B cell (primary cell): Measurements from ENCODE around the gene COL25A1. TPM values are rescaled to one million over a fixed set of nuclear protein-coding genes. Genes with fewer than 3 reads are reported as not detected.

Experiments
- ATAC-seq: fragments of 200-7000 bp; cut with Tn5 transposase; one replicate; pipeline ENCODE4 v1.10.0; 2021; ENCODE audit warnings: low read depth, mild to moderate bottlenecking, moderate number of reproducible peaks, moderate library complexity
- CTCF ChIA-PET: fragments of 350-600 bp; sonication (Branson Sonifier 250); formaldehyde crosslinking; loops from one replicate; lab custom pipeline; 2021; ENCODE audit warnings: antibody characterized with exemption, inconsistent platforms; lab: Charles Lee
- POLR2A ChIA-PET: fragments of 350-600 bp; sonication (Branson Sonifier 250); formaldehyde crosslinking; loops from one replicate; lab custom pipeline; 2021; ENCODE audit warnings: antibody characterized with exemption; lab: Charles Lee
- DNase-seq: peaks from one replicate; pipeline ENCODE4 v3.0.0; 2013
- H2AFZ ChIP-seq: 2 replicates; pipeline ENCODE4 v1.6.1; 2012; ENCODE audit warnings: mild to moderate bottlenecking, low read depth, low read length; ENCODE audit not compliant: insufficient read depth, poor library complexity, severe bottlenecking
- H3K27ac ChIP-seq, 2 donors: 1 replicate in 1 of 2; 2 replicates in 1 of 2; pipeline ENCODE4 v1.5.1; 2012 to 2013; ENCODE audit warnings: low read length in 2 of 2, mild to moderate bottlenecking in 2 of 2, moderate library complexity in 1 of 2
- H3K27me3 ChIP-seq, 4 experiments: fragments of 200-600 bp in 1 of 4; sonication (generic) in 1 of 4; replicated peaks in 1 of 4; 1 replicate in 2 of 4; 2 replicates in 2 of 4; pipeline versions ENCODE4 v1.6.1 to v1.7.0; 2013 to 2016; ENCODE audit warnings: low read length in 3 of 4, mild to moderate bottlenecking in 2 of 4, mixed read lengths in 1 of 4, moderate library complexity in 1 of 4; ENCODE audit not compliant: insufficient read depth in 4 of 4, control insufficient read depth in 3 of 4; ENCODE audit errors: control extremely low read depth in 1 of 4
- H3K36me3 ChIP-seq, 2 experiments: replicated peaks in 1 of 2; 1 replicate in 1 of 2; 2 replicates in 1 of 2; pipeline versions ENCODE4 v1.6.1 to v1.7.1; 2013; ENCODE audit warnings: low read length in 1 of 2; ENCODE audit not compliant: insufficient read depth in 2 of 2, control insufficient read depth in 1 of 2; ENCODE audit errors: control extremely low read depth in 1 of 2, extremely low read depth in 1 of 2
- H3K4me1 ChIP-seq, 2 donors: fragments of 200-600 bp in 1 of 2; sonication (generic) in 1 of 2; 1 replicate in 1 of 2; 2 replicates in 1 of 2; pipeline versions ENCODE4 v1.5.1 to v1.6.1; 2013 to 2017; ENCODE audit warnings: low read length in 2 of 2; ENCODE audit not compliant: control insufficient read depth in 2 of 2, insufficient read depth in 2 of 2
- H3K4me2 ChIP-seq: replicated peaks from 2 replicates; pipeline ENCODE3; 2012; ENCODE audit warnings: mild to moderate bottlenecking, low read depth, low read length; ENCODE audit not compliant: poor library complexity, severe bottlenecking
- H3K4me3 ChIP-seq, 5 experiments: fragments of 200-600 bp in 1 of 5; sonication (generic) in 1 of 5; 1 replicate in 3 of 5; 2 replicates in 2 of 5; pipeline versions ENCODE4 v1.5.1 to v1.7.0; 2011 to 2016; ENCODE audit warnings: low read length in 4 of 5, mild to moderate bottlenecking in 4 of 5, low read depth in 2 of 5, control low read depth in 1 of 5, moderate library complexity in 1 of 5; ENCODE audit not compliant: insufficient read depth in 1 of 5; ENCODE audit errors: control extremely low read depth in 1 of 5, extremely low read depth in 1 of 5
- H3K79me2 ChIP-seq: fragments of 200-600 bp; sonication (generic); one replicate; pipeline ENCODE4 v1.6.0; 2016; ENCODE audit warnings: low read length; ENCODE audit not compliant: control insufficient read depth, insufficient read depth
- H3K9ac ChIP-seq: fragments of 200-600 bp; sonication (generic); 2 replicates; pipeline ENCODE4 v1.6.1; 2017; ENCODE audit warnings: mild to moderate bottlenecking, low read length, moderate library complexity
- H3K9me3 ChIP-seq, 3 donors: one replicate each; pipeline versions ENCODE4 v1.6.1 to v1.7.1; 2013; ENCODE audit warnings: low read length in 2 of 3; ENCODE audit not compliant: control insufficient read depth in 2 of 3, insufficient read depth in 1 of 3; ENCODE audit errors: control extremely low read depth in 1 of 3
- H4K20me1 ChIP-seq: 2 replicates; pipeline ENCODE4 v1.6.0; 2012; ENCODE audit warnings: mild to moderate bottlenecking, low read length; ENCODE audit not compliant: insufficient read depth, control insufficient read depth, poor library complexity, severe bottlenecking
- H3K27ac Mint-ChIP-seq: one replicate; pipeline ENCODE4 v1.8.0; 2021; ENCODE audit warnings: mixed read lengths
- H3K27me3 Mint-ChIP-seq: one replicate; pipeline ENCODE4 v1.8.0; 2021; ENCODE audit warnings: mixed read lengths
- H3K4me1 Mint-ChIP-seq: one replicate; pipeline ENCODE4 v1.8.0; 2021; ENCODE audit warnings: mixed read lengths
- H3K4me3 Mint-ChIP-seq: one replicate; pipeline ENCODE4 v1.8.0; 2021; ENCODE audit warnings: mixed read lengths
- H3K9me3 Mint-ChIP-seq: one replicate; pipeline ENCODE4 v1.8.0; 2022; ENCODE audit warnings: mixed read lengths; ENCODE audit not compliant: insufficient read depth
- CTCF ChIP-seq: fragments of 200-600 bp; IDR thresholded peaks from one replicate; pipeline ENCODE4 v1.8.0; 2022; ENCODE audit warnings: antibody characterized with exemption, mild to moderate bottlenecking
- EZH2 ChIP-seq: IDR thresholded peaks from 2 replicates; pipeline ENCODE4 v1.6.1; 2012; ENCODE audit warnings: borderline replicate concordance, low read depth, mild to moderate bottlenecking, moderate library complexity, low read length; ENCODE audit not compliant: insufficient read depth, poor library complexity, severe bottlenecking
- WGBS: methylation state at CpG from one replicate; pipeline ENCODE4 v1.1.5; 2013; ENCODE audit warnings: missing lambda C conversion rate; ENCODE audit not compliant: insufficient coverage; 5-methylcytosine and 5-hydroxymethylcytosine counted together
- intact Hi-C: fragments of 100-400 bp; cut with micrococcal nuclease; formaldehyde crosslinking; loops from one replicate; pipeline ENCODE4 v1.10.0; 2022
- polyA plus RNA-seq: library from polyadenylated mRNA; depleted of rRNA; stranded (reverse); fragments of >200 nt; gene quantifications from 2 replicates; pipeline ENCODE4 v1.2.3, GENCODE V29; 2012
- total RNA-seq, 2 donors: library from RNA; stranded (reverse); fragments of 120-200 nt in 1 of 2; gene quantifications; 1 replicate in 1 of 2; 2 replicates in 1 of 2; pipeline versions ENCODE4 v1.2.3 to v1.2.4, GENCODE V29; 2013 to 2022

The COL25A1 gene
- total and polyA plus RNA-seq, 2 donors (not counting 1 experiment from before 2014, with no cell fraction given) = not detected

GRCh38 chr4:108930186-108930585, 372.3 kb downstream of the COL25A1 start:
- H3K9ac ChIP-seq = no peak overlapping the region
- H3K4me3 Mint-ChIP-seq = no peak overlapping the region
- no peaks in the 10 kb centered on the region for H3K4me1 Mint-ChIP-seq
- no peaks in the 10 kb centered on the region for H3K9me3 ChIP-seq
- ChIA-PET POLR2A (no interaction called here), CTCF (no interaction called here)
- no peak for DNase-seq
- no peaks in the 10 kb centered on the region for H3K27me3 Mint-ChIP-seq
- no peaks in the 10 kb centered on the region for H3K36me3 ChIP-seq
- TF ChIP-seq CTCF (no peak), EZH2 (no peak)
- H4K20me1 ChIP-seq = no peaks in the 10 kb centered on the region
- H2AFZ ChIP-seq = no peak overlapping the region
- H3K4me1 ChIP-seq = no peaks in the 10 kb centered on the region
- no peak overlapping the region for H3K27ac Mint-ChIP-seq
- no peak overlapping the region for H3K27ac ChIP-seq
- H3K4me2 ChIP-seq = no peak overlapping the region
- no peaks in the 10 kb centered on the region for H3K9me3 Mint-ChIP-seq
- no peak overlapping the region for H3K4me3 ChIP-seq
- no peaks in the 10 kb centered on the region for H3K27me3 ChIP-seq
- no peaks in the 10 kb centered on the region for H3K79me2 ChIP-seq
- intact Hi-C loops = no loop called here
- ATAC-seq = no peak

GRCh38 chr4:108926781-108927180, 375.7 kb downstream of the COL25A1 start:
- CTCF ChIA-PET = no interaction called here
- H3K27ac ChIP-seq = no peak overlapping the region
- Mint-ChIP-seq H3K27ac (no peak overlapping the region), H3K4me3 (no peak overlapping the region), H3K27me3 (peaks cover 4% of the 10 kb centered on the region), H3K4me1 (no peaks in the 10 kb centered on the region), H3K9me3 (no peaks in the 10 kb centered on the region)
- intact Hi-C loops = no loop called here
- H3K9ac ChIP-seq = no peak overlapping the region
- POLR2A ChIA-PET = no interaction called here
- ATAC-seq (no peak), DNase-seq (no peak)
- H3K4me3 ChIP-seq = no peak overlapping the region
- H3K4me1 ChIP-seq = no peaks in the 10 kb centered on the region
- no peak overlapping the region for H3K4me2 ChIP-seq
- 100% methylated on average over 1 of the region's 3 CpGs for WGBS
- no peaks in the 10 kb centered on the region for H3K9me3 ChIP-seq
- H3K79me2 ChIP-seq = no peaks in the 10 kb centered on the region
- TF ChIP-seq EZH2 (no peak), CTCF (no peak)
- H4K20me1 ChIP-seq = no peaks in the 10 kb centered on the region
- H2AFZ ChIP-seq = no peak overlapping the region
- no peaks in the 10 kb centered on the region for H3K36me3 ChIP-seq
- H3K27me3 ChIP-seq = no peaks in the 10 kb centered on the region
